ENCODE results near the gene UTP18.

DNA sequence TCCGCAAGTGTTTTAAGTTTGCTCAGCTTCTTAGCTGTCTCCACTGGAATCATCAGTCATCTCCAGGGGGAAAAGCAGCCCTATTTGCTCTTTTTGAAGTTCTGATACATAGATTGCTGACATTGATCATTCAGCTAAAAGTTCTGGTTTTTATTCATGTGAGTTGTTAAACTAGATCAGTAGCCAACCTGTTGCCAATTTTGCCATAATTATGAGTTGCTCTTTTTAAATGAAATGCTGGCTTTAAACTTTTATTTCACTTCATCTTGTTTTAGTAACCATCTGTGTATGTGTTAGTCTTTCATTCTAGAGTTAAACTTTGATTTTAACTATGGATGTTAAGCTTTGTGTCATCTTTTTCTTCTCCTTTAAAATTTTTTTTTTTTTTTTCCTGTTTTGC is 12.5 kb downstream of the UTP18 start:
- TF ChIP-seq CTCF (IDR thresholded peaks at IDR 0.05) (no peak), EP300 (IDR thresholded peaks at IDR 0.05) (no peak)

All from stomach (tissue), 4 donors.